Measurements from ENCODE around the gene RPN2. TPM values are rescaled to one million over a fixed set of nuclear protein-coding genes. Genes with fewer than 3 reads are reported as not detected.

Gene RPN2
- total RNA-seq, 1 experiment from 2014 or later, result 226 TPM

- DNase-seq (ENCODE audit: unreplicated experiment), result no peak
- POLR2A ChIA-PET, result interaction anchor here (1.2 kb wide), 1 partner anchor 18 kb away, joined by 4 read pairs; no protein-coding TSS in a partner anchor
- intact Hi-C loops (cut with micrococcal nuclease), result no loop called here
- Mint-ChIP-seq H3K36me3 (ENCODE audit: insufficient read depth, unreplicated experiment) (no peaks in the 10 kb centered on the region), H3K27ac (ENCODE audit: low read depth, unreplicated experiment) (no peak overlapping the region), H3K4me3 (ENCODE audit: unreplicated experiment) (no peak overlapping the region), H3K4me1 (ENCODE audit: insufficient read depth, unreplicated experiment) (peaks cover 5% of the 10 kb centered on the region), H3K9me3 (ENCODE audit: unreplicated experiment) (no peaks in the 10 kb centered on the region), H3K27me3 (ENCODE audit: insufficient read depth, unreplicated experiment) (peaks cover 54% of the 10 kb centered on the region)
- no peak for TF ChIP-seq CTCF (IDR thresholded peaks at IDR 0.05; ENCODE audit: unreplicated experiment)
- BruUV-seq (replicated peaks), result no TSS peak
- CTCF ChIA-PET, result interaction anchor here (0.6 to 0.7 kb wide), 2 partner anchors 224 to 380 kb away, joined by 3 to 7 read pairs; no protein-coding TSS in a partner anchor
Measured at GRCh38 chr20:37160683-37161082, 18.4 kb upstream of the RPN2 start.

- Mint-ChIP-seq H3K4me3 (ENCODE audit: unreplicated experiment) (no peak overlapping the region), H3K27ac (ENCODE audit: low read depth, unreplicated experiment) (no peak overlapping the region), H3K9me3 (ENCODE audit: unreplicated experiment) (no peaks in the 10 kb centered on the region), H3K27me3 (ENCODE audit: insufficient read depth, unreplicated experiment) (peaks cover 56% of the 10 kb centered on the region), H3K4me1 (ENCODE audit: insufficient read depth, unreplicated experiment) (peaks cover 5% of the 10 kb centered on the region), H3K36me3 (ENCODE audit: insufficient read depth, unreplicated experiment) (no peaks in the 10 kb centered on the region)
- no peak for DNase-seq (ENCODE audit: unreplicated experiment)
- ChIA-PET CTCF (interaction anchor here (0.6 kb wide), 1 partner anchor 19 kb away, joined by 4 read pairs; no protein-coding TSS in a partner anchor), POLR2A (no interaction called here)
- no TSS peak for BruUV-seq (replicated peaks)
- no peak for TF ChIP-seq CTCF (IDR thresholded peaks at IDR 0.05; ENCODE audit: unreplicated experiment)
- intact Hi-C loops (cut with micrococcal nuclease), result no loop called here
Measured at GRCh38 chr20:37161830-37162549, 17.1 kb upstream of the RPN2 start.

- Mint-ChIP-seq H3K27me3 (ENCODE audit: insufficient read depth, unreplicated experiment) (peaks cover 56% of the 10 kb centered on the region), H3K36me3 (ENCODE audit: insufficient read depth, unreplicated experiment) (no peaks in the 10 kb centered on the region), H3K27ac (ENCODE audit: low read depth, unreplicated experiment) (no peak overlapping the region), H3K4me1 (ENCODE audit: insufficient read depth, unreplicated experiment) (peaks cover 5% of the 10 kb centered on the region), H3K9me3 (ENCODE audit: unreplicated experiment) (no peaks in the 10 kb centered on the region), H3K4me3 (ENCODE audit: unreplicated experiment) (no peak overlapping the region)
- ChIA-PET POLR2A (no interaction called here), CTCF (no interaction called here)
- DNase-seq (ENCODE audit: unreplicated experiment), result no peak
- no peak for TF ChIP-seq CTCF (IDR thresholded peaks at IDR 0.05; ENCODE audit: unreplicated experiment)
- intact Hi-C loops (cut with micrococcal nuclease), result no loop called here
- no TSS peak for BruUV-seq (replicated peaks)
Measured at GRCh38 chr20:37162646-37163045, 16.5 kb upstream of the RPN2 start.

- Mint-ChIP-seq H3K27me3 (ENCODE audit: insufficient read depth, unreplicated experiment) (peaks cover 56% of the 10 kb centered on the region), H3K27ac (ENCODE audit: low read depth, unreplicated experiment) (no peak overlapping the region), H3K36me3 (ENCODE audit: insufficient read depth, unreplicated experiment) (no peaks in the 10 kb centered on the region), H3K9me3 (ENCODE audit: unreplicated experiment) (no peaks in the 10 kb centered on the region), H3K4me1 (ENCODE audit: insufficient read depth, unreplicated experiment) (peaks cover 5% of the 10 kb centered on the region), H3K4me3 (ENCODE audit: unreplicated experiment) (no peak overlapping the region)
- TF ChIP-seq CTCF (IDR thresholded peaks at IDR 0.05; ENCODE audit: unreplicated experiment), result no peak
- BruUV-seq (replicated peaks), result no TSS peak
- intact Hi-C loops (cut with micrococcal nuclease), result no loop called here
- DNase-seq (ENCODE audit: unreplicated experiment), result no peak
- POLR2A ChIA-PET, result interaction anchor here (0.6 kb wide), 1 partner anchor 8 kb away, joined by 3 read pairs; no protein-coding TSS in a partner anchor
- CTCF ChIA-PET, result no interaction called here
Measured at GRCh38 chr20:37163832-37164554, 15.1 kb upstream of the RPN2 start.
